AG04449 (cell line): Measurements from ENCODE around the gene GNPTAB.

Source experiments
- CTCF ChIA-PET: fragments of 350-600 bp; formaldehyde crosslinking; extraction: SDS; loops from one replicate; lab custom pipeline; 2021; ENCODE audit warnings: antibody characterized with exemption; lab: Yijun Ruan, JAX
- POLR2A ChIA-PET: fragments of 400-600, 350-600 bp; formaldehyde crosslinking; extraction: SDS; loops from one replicate; lab custom pipeline; 2020; ENCODE audit warnings: antibody characterized with exemption, inconsistent platforms; lab: Yijun Ruan, JAX
- DNase-seq: peaks from one replicate; pipeline ENCODE4 v3.0.0-alpha.2; 2010; ENCODE audit warnings: low read depth, low spot score
- H3K4me3 ChIP-seq: 2 replicates; pipeline ENCODE4 v1.5.1; 2011; ENCODE audit warnings: low read depth, mild to moderate bottlenecking, control low read depth, low read length
- CTCF ChIP-seq: IDR thresholded peaks from one replicate; pipeline ENCODE4 v1.5.1; 2011; ENCODE audit warnings: mild to moderate bottlenecking, moderate library complexity, low read length, control low read depth, inconsistent platforms; ENCODE audit not compliant: insufficient read depth; ENCODE audit errors: missing control alignments

GNPTAB gene

GRCh38 chr12:101722392-101722791 is 108.4 kb downstream of the GNPTAB start:
- no peak for DNase-seq
- CTCF ChIA-PET = no interaction called here
- POLR2A ChIA-PET = no interaction called here
- H3K4me3 ChIP-seq = no peak overlapping the region
- no peak for TF ChIP-seq CTCF

- no peak for DNase-seq
- ChIA-PET POLR2A (no interaction called here), CTCF (no interaction called here)
- no peak for TF ChIP-seq CTCF
- H3K4me3 ChIP-seq = no peak overlapping the region
Measured at GRCh38 chr12:101720118-101720517, 110.6 kb downstream of the GNPTAB start.

- no peak overlapping the region for H3K4me3 ChIP-seq
- no peak for DNase-seq
- ChIA-PET POLR2A (no interaction called here), CTCF (no interaction called here)
- TF ChIP-seq CTCF = no peak
Measured at GRCh38 chr12:101719566-101719965, 111.2 kb downstream of the GNPTAB start.

GRCh38 chr12:101714877-101715444 is 115.8 kb downstream of the GNPTAB start:
- no peak overlapping the region for H3K4me3 ChIP-seq
- ChIA-PET CTCF (no interaction called here), POLR2A (no interaction called here)
- TF ChIP-seq CTCF = no peak
- DNase-seq = no peak

- no peak for DNase-seq
- no peak for TF ChIP-seq CTCF
- H3K4me3 ChIP-seq = no peak overlapping the region
- ChIA-PET POLR2A (no interaction called here), CTCF (no interaction called here)
Measured at GRCh38 chr12:101713930-101714329, 116.8 kb downstream of the GNPTAB start.

GRCh38 chr12:101713059-101713682 is 117.6 kb downstream of the GNPTAB start:
- no peak overlapping the region for H3K4me3 ChIP-seq
- no peak for DNase-seq
- TF ChIP-seq CTCF = no peak
- ChIA-PET CTCF (interaction anchor here (1.5 kb wide), 1 partner anchor 10 kb away, joined by 3 read pairs; no protein-coding TSS in a partner anchor), POLR2A (no interaction called here)
